Measurements from ENCODE around the gene SIX1.

GRCh38 chr14:60634153-60634552 is 15.1 kb downstream of the SIX1 start:
- no peak for TF ChIP-seq ELF4 (IDR thresholded peaks at IDR 0.05)
- TF ChIP-seq, protein P1, sequence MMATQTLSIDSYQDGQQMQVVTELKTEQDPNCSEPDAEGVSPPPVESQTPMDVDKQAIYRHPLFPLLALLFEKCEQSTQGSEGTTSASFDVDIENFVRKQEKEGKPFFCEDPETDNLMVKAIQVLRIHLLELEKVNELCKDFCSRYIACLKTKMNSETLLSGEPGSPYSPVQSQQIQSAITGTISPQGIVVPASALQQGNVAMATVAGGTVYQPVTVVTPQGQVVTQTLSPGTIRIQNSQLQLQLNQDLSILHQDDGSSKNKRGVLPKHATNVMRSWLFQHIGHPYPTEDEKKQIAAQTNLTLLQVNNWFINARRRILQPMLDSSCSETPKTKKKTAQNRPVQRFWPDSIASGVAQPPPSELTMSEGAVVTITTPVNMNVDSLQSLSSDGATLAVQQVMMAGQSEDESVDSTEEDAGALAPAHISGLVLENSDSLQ (IDR thresholded peaks at IDR 0.05) = no peak
- no peak for TF ChIP-seq SP1 (IDR thresholded peaks at IDR 0.05)
- TF ChIP-seq SUZ12 (IDR thresholded peaks at IDR 0.05) = no peak
- no peak for TF ChIP-seq FOXM1 (IDR thresholded peaks at IDR 0.05; ENCODE audit: borderline replicate concordance)
- TF ChIP-seq BHLHE40 (IDR thresholded peaks at IDR 0.05; ENCODE audit: borderline replicate concordance) = no peak
